NT2/D1 (cell line): ENCODE measurements around the gene RAD51C.
A peak's percentile ranks its signal among the peaks of the same experiment; 100 is the strongest.
"Not testable (repeated sequence)": the region's sequence is repeated elsewhere in the genome, so short reads cannot be mapped to it uniquely, and the experiment has no call there.

Source experiments
- DNase-seq: peaks from one replicate; pipeline ENCODE4 v3.0.0-alpha.2; 2011; ENCODE audit warnings: low read depth, low spot score
- H3K27me3 ChIP-seq: 2 replicates; pipeline ENCODE4 v1.6.0; 2011; ENCODE audit warnings: mild to moderate bottlenecking; ENCODE audit not compliant: insufficient read length, insufficient read depth
- H3K36me3 ChIP-seq: 2 replicates; pipeline ENCODE4 v1.6.1; 2011; ENCODE audit warnings: mild to moderate bottlenecking, low read length, mixed read lengths; ENCODE audit not compliant: insufficient read depth, insufficient read length
- H3K4me1 ChIP-seq: 2 replicates; pipeline ENCODE4 v1.5.1; 2011; ENCODE audit not compliant: insufficient read depth, insufficient read length
- H3K4me3 ChIP-seq: 2 replicates; pipeline ENCODE4 v1.5.1; 2011; ENCODE audit warnings: low read depth; ENCODE audit not compliant: insufficient read length
- H3K9ac ChIP-seq: 2 replicates; pipeline ENCODE4 v1.6.0; 2011; ENCODE audit warnings: low read depth; ENCODE audit not compliant: insufficient read length
- H3K9me3 ChIP-seq: 2 replicates; pipeline ENCODE4 v1.5.1; 2011; ENCODE audit warnings: mild to moderate bottlenecking, low read length; ENCODE audit not compliant: insufficient read depth
- SUZ12 ChIP-seq: IDR thresholded peaks from 2 replicates; pipeline ENCODE4 v1.6.1; 2011; ENCODE audit not compliant: insufficient read length, insufficient read depth; ENCODE audit errors: extremely low read depth
- YY1 ChIP-seq: IDR thresholded peaks from 2 replicates; pipeline ENCODE4 v1.6.1; 2011; ENCODE audit not compliant: insufficient read length, insufficient read depth
- ZNF274 ChIP-seq: IDR thresholded peaks from 2 replicates; pipeline ENCODE4 v1.6.1; 2011; ENCODE audit warnings: mild to moderate bottlenecking, low read depth, low read length

Gene RAD51C

GRCh38 chr17:58671969-58672368, 20.4 kb upstream of the RAD51C start:
- H3K4me3 ChIP-seq: no peak overlapping the region
- no peak for TF ChIP-seq ZNF274
- TF ChIP-seq YY1: no peak
- TF ChIP-seq SUZ12: no peak
- no peaks in the 10 kb centered on the region for H3K4me1 ChIP-seq
- no peaks in the 10 kb centered on the region for H3K36me3 ChIP-seq
- no peaks in the 10 kb centered on the region for H3K27me3 ChIP-seq
- no peak overlapping the region for H3K9ac ChIP-seq
- no peak for DNase-seq
- no peaks in the 10 kb centered on the region for H3K9me3 ChIP-seq

GRCh38 chr17:58677194-58677880, 15.1 kb upstream of the RAD51C start:
- Histone ChIP-seq H3K27me3 (no peaks in the 10 kb centered on the region), H3K4me3 (no peak overlapping the region), H3K9ac (no peak overlapping the region), H3K4me1 (no peaks in the 10 kb centered on the region), H3K36me3 (no peaks in the 10 kb centered on the region), H3K9me3 (no peaks in the 10 kb centered on the region)
- TF ChIP-seq SUZ12 (no peak), ZNF274 (no peak), YY1 (no peak)
- no peak for DNase-seq

- not testable (repeated sequence) for H3K4me3 ChIP-seq, H3K36me3 ChIP-seq, H3K9ac ChIP-seq, DNase-seq, H3K9me3 ChIP-seq, H3K27me3 ChIP-seq, H3K4me1 ChIP-seq
Measured at GRCh38 chr17:58678287-58678686, 14.1 kb upstream of the RAD51C start.

GRCh38 chr17:58679263-58680037, 13.0 kb upstream of the RAD51C start:
- no peak for TF ChIP-seq SUZ12
- peak; percentile 36 for TF ChIP-seq YY1
- TF ChIP-seq ZNF274: no peak
- no peaks in the 10 kb centered on the region for H3K36me3 ChIP-seq
- no peak overlapping the region for H3K4me3 ChIP-seq
- H3K4me1 ChIP-seq: no peaks in the 10 kb centered on the region
- H3K9ac ChIP-seq: no peak overlapping the region
- H3K9me3 ChIP-seq: no peaks in the 10 kb centered on the region
- no peaks in the 10 kb centered on the region for H3K27me3 ChIP-seq
- peak; percentile 48 for DNase-seq

GRCh38 chr17:58680038-58680369, 12.4 kb upstream of the RAD51C start:
- Histone ChIP-seq H3K9me3 (no peaks in the 10 kb centered on the region), H3K4me3 (no peak overlapping the region), H3K27me3 (no peaks in the 10 kb centered on the region), H3K4me1 (no peaks in the 10 kb centered on the region), H3K9ac (no peak overlapping the region), H3K36me3 (no peaks in the 10 kb centered on the region)
- TF ChIP-seq YY1: no peak
- TF ChIP-seq ZNF274: no peak
- TF ChIP-seq SUZ12: no peak
- no peak for DNase-seq

GRCh38 chr17:58684003-58684402, 8.4 kb upstream of the RAD51C start:
- no peak for DNase-seq
- H3K27me3 ChIP-seq: no peaks in the 10 kb centered on the region
- no peak for TF ChIP-seq SUZ12
- TF ChIP-seq YY1: no peak
- no peak for TF ChIP-seq ZNF274
- H3K36me3 ChIP-seq: no peaks in the 10 kb centered on the region
- H3K4me3 ChIP-seq: no peak overlapping the region
- no peak overlapping the region for H3K9ac ChIP-seq
- H3K4me1 ChIP-seq: no peaks in the 10 kb centered on the region
- H3K9me3 ChIP-seq: no peaks in the 10 kb centered on the region

- DNase-seq, H3K4me1 ChIP-seq, H3K9ac ChIP-seq, H3K36me3 ChIP-seq, H3K9me3 ChIP-seq, H3K4me3 ChIP-seq, H3K27me3 ChIP-seq: not testable (repeated sequence)
Measured at GRCh38 chr17:58684462-58684861, 7.9 kb upstream of the RAD51C start.

- no peaks in the 10 kb centered on the region for H3K36me3 ChIP-seq
- no peak overlapping the region for H3K4me3 ChIP-seq
- H3K27me3 ChIP-seq: no peaks in the 10 kb centered on the region
- H3K9ac ChIP-seq: no peak overlapping the region
- TF ChIP-seq SUZ12: no peak
- TF ChIP-seq ZNF274: no peak
- no peak for TF ChIP-seq YY1
- no peaks in the 10 kb centered on the region for H3K9me3 ChIP-seq
- H3K4me1 ChIP-seq: no peaks in the 10 kb centered on the region
- DNase-seq: no peak
Measured at GRCh38 chr17:58686980-58687379, 5.4 kb upstream of the RAD51C start.
